B cell (primary cell): Measurements from ENCODE around the gene TMOD3. TPM values are rescaled to one million over a fixed set of nuclear protein-coding genes. Genes with fewer than 3 reads are reported as not detected.

Experiments
- ATAC-seq: fragments of 200-7000 bp; cut with Tn5 transposase; one replicate; pipeline ENCODE4 v1.10.0; 2021; ENCODE audit warnings: low read depth, mild to moderate bottlenecking, moderate number of reproducible peaks, moderate library complexity
- CTCF ChIA-PET: fragments of 350-600 bp; sonication (Branson Sonifier 250); formaldehyde crosslinking; loops from one replicate; lab custom pipeline; 2021; ENCODE audit warnings: antibody characterized with exemption, inconsistent platforms; lab: Charles Lee
- POLR2A ChIA-PET: fragments of 350-600 bp; sonication (Branson Sonifier 250); formaldehyde crosslinking; loops from one replicate; lab custom pipeline; 2021; ENCODE audit warnings: antibody characterized with exemption; lab: Charles Lee
- DNase-seq: peaks from one replicate; pipeline ENCODE4 v3.0.0; 2013
- H2AFZ ChIP-seq: 2 replicates; pipeline ENCODE4 v1.6.1; 2012; ENCODE audit warnings: mild to moderate bottlenecking, low read depth, low read length; ENCODE audit not compliant: insufficient read depth, poor library complexity, severe bottlenecking
- H3K27ac ChIP-seq, 2 donors: 1 replicate in 1 of 2; 2 replicates in 1 of 2; pipeline ENCODE4 v1.5.1; 2012 to 2013; ENCODE audit warnings: low read length in 2 of 2, mild to moderate bottlenecking in 2 of 2, moderate library complexity in 1 of 2
- H3K27me3 ChIP-seq, 4 experiments: fragments of 200-600 bp in 1 of 4; sonication (generic) in 1 of 4; replicated peaks in 1 of 4; 1 replicate in 2 of 4; 2 replicates in 2 of 4; pipeline versions ENCODE4 v1.6.1 to v1.7.0; 2013 to 2016; ENCODE audit warnings: low read length in 3 of 4, mild to moderate bottlenecking in 2 of 4, mixed read lengths in 1 of 4, moderate library complexity in 1 of 4; ENCODE audit not compliant: insufficient read depth in 4 of 4, control insufficient read depth in 3 of 4; ENCODE audit errors: control extremely low read depth in 1 of 4
- H3K36me3 ChIP-seq, 2 experiments: replicated peaks in 1 of 2; 1 replicate in 1 of 2; 2 replicates in 1 of 2; pipeline versions ENCODE4 v1.6.1 to v1.7.1; 2013; ENCODE audit warnings: low read length in 1 of 2; ENCODE audit not compliant: insufficient read depth in 2 of 2, control insufficient read depth in 1 of 2; ENCODE audit errors: control extremely low read depth in 1 of 2, extremely low read depth in 1 of 2
- H3K4me1 ChIP-seq, 2 donors: fragments of 200-600 bp in 1 of 2; sonication (generic) in 1 of 2; 1 replicate in 1 of 2; 2 replicates in 1 of 2; pipeline versions ENCODE4 v1.5.1 to v1.6.1; 2013 to 2017; ENCODE audit warnings: low read length in 2 of 2; ENCODE audit not compliant: control insufficient read depth in 2 of 2, insufficient read depth in 2 of 2
- H3K4me2 ChIP-seq: replicated peaks from 2 replicates; pipeline ENCODE3; 2012; ENCODE audit warnings: mild to moderate bottlenecking, low read depth, low read length; ENCODE audit not compliant: poor library complexity, severe bottlenecking
- H3K4me3 ChIP-seq, 5 experiments: fragments of 200-600 bp in 1 of 5; sonication (generic) in 1 of 5; 1 replicate in 3 of 5; 2 replicates in 2 of 5; pipeline versions ENCODE4 v1.5.1 to v1.7.0; 2011 to 2016; ENCODE audit warnings: low read length in 4 of 5, mild to moderate bottlenecking in 4 of 5, low read depth in 2 of 5, control low read depth in 1 of 5, moderate library complexity in 1 of 5; ENCODE audit not compliant: insufficient read depth in 1 of 5; ENCODE audit errors: control extremely low read depth in 1 of 5, extremely low read depth in 1 of 5
- H3K79me2 ChIP-seq: fragments of 200-600 bp; sonication (generic); one replicate; pipeline ENCODE4 v1.6.0; 2016; ENCODE audit warnings: low read length; ENCODE audit not compliant: control insufficient read depth, insufficient read depth
- H3K9ac ChIP-seq: fragments of 200-600 bp; sonication (generic); 2 replicates; pipeline ENCODE4 v1.6.1; 2017; ENCODE audit warnings: mild to moderate bottlenecking, low read length, moderate library complexity
- H3K9me3 ChIP-seq, 3 donors: one replicate each; pipeline versions ENCODE4 v1.6.1 to v1.7.1; 2013; ENCODE audit warnings: low read length in 2 of 3; ENCODE audit not compliant: control insufficient read depth in 2 of 3, insufficient read depth in 1 of 3; ENCODE audit errors: control extremely low read depth in 1 of 3
- H4K20me1 ChIP-seq: 2 replicates; pipeline ENCODE4 v1.6.0; 2012; ENCODE audit warnings: mild to moderate bottlenecking, low read length; ENCODE audit not compliant: insufficient read depth, control insufficient read depth, poor library complexity, severe bottlenecking
- H3K27ac Mint-ChIP-seq: one replicate; pipeline ENCODE4 v1.8.0; 2021; ENCODE audit warnings: mixed read lengths
- H3K27me3 Mint-ChIP-seq: one replicate; pipeline ENCODE4 v1.8.0; 2021; ENCODE audit warnings: mixed read lengths
- H3K4me1 Mint-ChIP-seq: one replicate; pipeline ENCODE4 v1.8.0; 2021; ENCODE audit warnings: mixed read lengths
- H3K4me3 Mint-ChIP-seq: one replicate; pipeline ENCODE4 v1.8.0; 2021; ENCODE audit warnings: mixed read lengths
- H3K9me3 Mint-ChIP-seq: one replicate; pipeline ENCODE4 v1.8.0; 2022; ENCODE audit warnings: mixed read lengths; ENCODE audit not compliant: insufficient read depth
- EZH2 ChIP-seq: IDR thresholded peaks from 2 replicates; pipeline ENCODE4 v1.6.1; 2012; ENCODE audit warnings: borderline replicate concordance, low read depth, mild to moderate bottlenecking, moderate library complexity, low read length; ENCODE audit not compliant: insufficient read depth, poor library complexity, severe bottlenecking
- WGBS: methylation state at CpG from one replicate; pipeline ENCODE4 v1.1.5; 2013; ENCODE audit warnings: missing lambda C conversion rate; ENCODE audit not compliant: insufficient coverage; 5-methylcytosine and 5-hydroxymethylcytosine counted together
- intact Hi-C: fragments of 100-400 bp; cut with micrococcal nuclease; formaldehyde crosslinking; loops from one replicate; pipeline ENCODE4 v1.10.0; 2022
- polyA plus RNA-seq: library from polyadenylated mRNA; depleted of rRNA; stranded (reverse); fragments of >200 nt; gene quantifications from 2 replicates; pipeline ENCODE4 v1.2.3, GENCODE V29; 2012
- total RNA-seq, 2 donors: library from RNA; stranded (reverse); fragments of 120-200 nt in 1 of 2; gene quantifications; 1 replicate in 1 of 2; 2 replicates in 1 of 2; pipeline versions ENCODE4 v1.2.3 to v1.2.4, GENCODE V29; 2013 to 2022
- TF ChIP-seq, protein P1 (sequence below): fragments of 200-600 bp; IDR thresholded peaks from one replicate; pipeline ENCODE4 v1.8.0; 2022; ENCODE audit warnings: antibody characterized with exemption, mild to moderate bottlenecking

TMOD3 gene
- total and polyA plus RNA-seq, 2 donors (not counting 1 experiment from before 2014, with no cell fraction given): 7.2 to 52.1 TPM

GRCh38 chr15:51806123-51806522, 23.3 kb upstream of the TMOD3 start:
- DNase-seq: no peak
- TF ChIP-seq, protein P1, sequence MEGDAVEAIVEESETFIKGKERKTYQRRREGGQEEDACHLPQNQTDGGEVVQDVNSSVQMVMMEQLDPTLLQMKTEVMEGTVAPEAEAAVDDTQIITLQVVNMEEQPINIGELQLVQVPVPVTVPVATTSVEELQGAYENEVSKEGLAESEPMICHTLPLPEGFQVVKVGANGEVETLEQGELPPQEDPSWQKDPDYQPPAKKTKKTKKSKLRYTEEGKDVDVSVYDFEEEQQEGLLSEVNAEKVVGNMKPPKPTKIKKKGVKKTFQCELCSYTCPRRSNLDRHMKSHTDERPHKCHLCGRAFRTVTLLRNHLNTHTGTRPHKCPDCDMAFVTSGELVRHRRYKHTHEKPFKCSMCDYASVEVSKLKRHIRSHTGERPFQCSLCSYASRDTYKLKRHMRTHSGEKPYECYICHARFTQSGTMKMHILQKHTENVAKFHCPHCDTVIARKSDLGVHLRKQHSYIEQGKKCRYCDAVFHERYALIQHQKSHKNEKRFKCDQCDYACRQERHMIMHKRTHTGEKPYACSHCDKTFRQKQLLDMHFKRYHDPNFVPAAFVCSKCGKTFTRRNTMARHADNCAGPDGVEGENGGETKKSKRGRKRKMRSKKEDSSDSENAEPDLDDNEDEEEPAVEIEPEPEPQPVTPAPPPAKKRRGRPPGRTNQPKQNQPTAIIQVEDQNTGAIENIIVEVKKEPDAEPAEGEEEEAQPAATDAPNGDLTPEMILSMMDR: no peak
- TF ChIP-seq EZH2: no peak
- Histone ChIP-seq H3K27me3 (no peaks in the 10 kb centered on the region), H3K27ac (no peak overlapping the region), H3K9ac (no peak overlapping the region), H3K4me1 (no peaks in the 10 kb centered on the region), H2AFZ (no peak overlapping the region), H4K20me1 (no peaks in the 10 kb centered on the region), H3K36me3 (peaks cover 0 to 13% of the 10 kb centered on the region in 2 experiments), H3K4me2 (no peak overlapping the region), H3K9me3 (no peaks in the 10 kb centered on the region), H3K4me3 (no peak overlapping the region), H3K79me2 (no peaks in the 10 kb centered on the region)
- 94% methylated on average over 1 of the region's 2 CpGs for WGBS
- ChIA-PET POLR2A (no interaction called here), CTCF (no interaction called here)
- Mint-ChIP-seq H3K4me1 (peaks cover 5% of the 10 kb centered on the region), H3K27me3 (no peaks in the 10 kb centered on the region), H3K9me3 (no peaks in the 10 kb centered on the region), H3K27ac (no peak overlapping the region), H3K4me3 (no peak overlapping the region)
- intact Hi-C loops: no loop called here
- ATAC-seq: no peak

GRCh38 chr15:51809457-51809856, 20.0 kb upstream of the TMOD3 start:
- no peaks in the 10 kb centered on the region for H4K20me1 ChIP-seq
- H3K4me1 ChIP-seq: no peaks in the 10 kb centered on the region

More at GRCh38 chr15:51809457-51809856, 20.0 kb upstream of the TMOD3 start:
- Histone ChIP-seq H3K9me3 (no peaks in the 10 kb centered on the region), H3K27me3 (no peaks in the 10 kb centered on the region), H3K9ac (no peak overlapping the region), H2AFZ (no peak overlapping the region), H3K4me2 (no peak overlapping the region), H3K27ac (no peak overlapping the region), H3K79me2 (no peaks in the 10 kb centered on the region), H3K4me3 (no peak overlapping the region), H3K36me3 (peaks cover 0 to 13% of the 10 kb centered on the region in 2 experiments)
- H3K4me1 Mint-ChIP-seq: no peaks in the 10 kb centered on the region
- TF ChIP-seq, protein P1: no peak
- no peak for TF ChIP-seq EZH2
- WGBS: no CpG with 5 or more reads among the region's 1 CpG
- no peak overlapping the region for H3K4me3 Mint-ChIP-seq
- intact Hi-C loops: no loop called here
- H3K27me3 Mint-ChIP-seq: no peaks in the 10 kb centered on the region
- POLR2A ChIA-PET: no interaction called here
- CTCF ChIA-PET: interaction anchor here (0.6 to 1.0 kb wide), 2 partner anchors 32 to 300 kb away, joined by 3 read pairs; no protein-coding TSS in a partner anchor
- no peak overlapping the region for H3K27ac Mint-ChIP-seq
- DNase-seq (no peak), ATAC-seq (no peak)
- H3K9me3 Mint-ChIP-seq: no peaks in the 10 kb centered on the region
